Mononuclear cell (primary cell): ENCODE data around the gene MMP2. TPM values are rescaled to one million over a fixed set of nuclear protein-coding genes. Genes with fewer than 3 reads are reported as not detected.

Experiments
- H3K27me3 ChIP-seq: 2 replicates; pipeline ENCODE4 v1.6.0; 2011; ENCODE audit warnings: low read length, control low read depth; ENCODE audit not compliant: insufficient read depth
- H3K4me1 ChIP-seq: 2 replicates; pipeline ENCODE4 v1.5.1; 2011; ENCODE audit warnings: mild to moderate bottlenecking, low read length, control low read depth; ENCODE audit not compliant: insufficient read depth
- H3K4me3 ChIP-seq: 2 replicates; pipeline ENCODE4 v1.5.1; 2011; ENCODE audit warnings: mild to moderate bottlenecking, low read length, moderate library complexity
- H3K9me3 ChIP-seq: 2 replicates; pipeline ENCODE4 v1.5.1; 2011; ENCODE audit warnings: low read depth, mild to moderate bottlenecking, control low read depth, low read length
- total RNA-seq: library from RNA; depleted of rRNA; stranded (reverse); fragments of >200 nt; gene quantifications from one replicate; pipeline ENCODE4 v1.2.3, GENCODE V29; 2012

MMP2 gene
- total RNA-seq, 1 donor: 0.10 TPM

DNA sequence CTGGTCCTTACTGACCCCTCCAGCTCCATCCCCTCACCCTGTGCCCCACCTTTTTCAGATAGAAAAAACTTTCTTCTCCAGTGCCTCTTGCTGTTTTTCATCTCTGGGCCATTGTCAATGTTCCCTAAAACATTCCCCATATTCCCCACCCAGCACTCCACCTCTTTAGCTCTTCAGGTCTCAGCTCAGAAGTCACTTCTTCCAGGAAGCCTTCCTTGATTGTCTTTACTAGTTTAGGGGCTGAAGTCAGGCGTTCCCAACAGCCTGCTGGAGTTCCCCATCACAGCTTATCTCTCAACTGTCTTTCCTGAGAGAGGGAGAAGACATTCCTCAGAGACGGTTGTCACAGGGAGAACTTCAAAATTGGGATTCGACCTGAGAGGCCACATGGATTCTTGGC is 1.3 kb upstream of the MMP2 start:
- Histone ChIP-seq H3K9me3 (no peaks in the 10 kb centered on the region), H3K4me1 (peaks cover 4% of the 10 kb centered on the region)

DNA sequence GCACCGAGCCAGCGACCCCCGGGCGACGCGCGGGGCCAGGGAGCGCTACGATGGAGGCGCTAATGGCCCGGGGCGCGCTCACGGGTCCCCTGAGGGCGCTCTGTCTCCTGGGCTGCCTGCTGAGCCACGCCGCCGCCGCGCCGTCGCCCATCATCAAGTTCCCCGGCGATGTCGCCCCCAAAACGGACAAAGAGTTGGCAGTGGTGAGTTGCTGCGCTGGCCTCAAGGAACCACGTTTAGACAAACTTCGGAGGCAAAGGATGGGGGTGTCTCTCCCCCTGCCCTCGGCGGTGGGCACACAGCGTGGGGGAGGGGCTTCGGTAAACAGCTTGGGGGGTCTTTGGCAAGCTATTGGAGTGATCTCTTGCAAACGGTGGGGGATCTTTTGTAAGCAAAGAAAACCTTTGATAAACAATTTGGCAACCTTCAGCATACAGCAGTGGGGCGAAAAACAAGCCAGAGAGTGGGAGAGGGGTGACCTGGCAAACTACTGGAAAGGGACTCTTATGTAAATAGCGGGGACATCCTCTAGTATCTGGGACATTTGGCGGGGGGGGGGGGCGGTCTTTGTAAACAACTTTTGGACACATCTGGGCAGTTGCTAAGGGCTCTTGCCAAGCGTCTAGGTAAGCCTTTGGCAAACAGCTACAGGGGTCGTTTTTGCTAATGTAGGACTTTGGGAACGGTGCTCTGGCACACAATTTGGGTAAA is 587 bp downstream of the MMP2 start:
- H3K9me3 ChIP-seq: no peaks in the 10 kb centered on the region
- H3K4me1 ChIP-seq: peaks cover 4% of the 10 kb centered on the region
- no peak overlapping the region for H3K4me3 ChIP-seq
- peaks cover 35% of the 10 kb centered on the region for H3K27me3 ChIP-seq

More for the DNA sequence above, 1.3 kb upstream of the MMP2 start:
- no peak overlapping the region for H3K4me3 ChIP-seq
- H3K27me3 ChIP-seq: peaks cover 35% of the 10 kb centered on the region

DNA sequence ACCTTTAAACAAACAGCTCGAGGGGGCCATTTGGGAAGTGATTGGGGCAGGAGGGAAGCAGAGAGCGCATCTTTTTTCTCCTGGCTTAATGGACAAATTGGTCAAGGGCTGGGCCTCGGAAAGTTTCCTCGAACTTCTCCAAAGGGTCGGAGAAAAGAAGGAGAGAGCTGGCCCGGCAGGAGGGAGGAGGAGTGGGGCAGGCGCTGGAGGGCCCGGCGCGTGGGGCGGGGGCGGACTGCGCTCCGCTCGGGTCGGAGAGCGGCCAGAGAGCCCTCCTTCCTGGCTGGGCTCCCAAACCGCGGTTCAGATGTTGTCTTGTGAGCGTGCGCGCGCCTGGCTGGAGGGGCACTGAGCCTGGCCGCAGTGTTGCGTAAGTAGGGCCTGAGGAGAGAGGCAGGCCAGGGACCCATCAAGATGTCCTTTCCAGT is 1.2 kb downstream of the MMP2 start:
- Histone ChIP-seq H3K27me3 (peaks cover 35% of the 10 kb centered on the region), H3K9me3 (no peaks in the 10 kb centered on the region), H3K4me3 (no peak overlapping the region), H3K4me1 (peaks cover 4% of the 10 kb centered on the region)

DNA sequence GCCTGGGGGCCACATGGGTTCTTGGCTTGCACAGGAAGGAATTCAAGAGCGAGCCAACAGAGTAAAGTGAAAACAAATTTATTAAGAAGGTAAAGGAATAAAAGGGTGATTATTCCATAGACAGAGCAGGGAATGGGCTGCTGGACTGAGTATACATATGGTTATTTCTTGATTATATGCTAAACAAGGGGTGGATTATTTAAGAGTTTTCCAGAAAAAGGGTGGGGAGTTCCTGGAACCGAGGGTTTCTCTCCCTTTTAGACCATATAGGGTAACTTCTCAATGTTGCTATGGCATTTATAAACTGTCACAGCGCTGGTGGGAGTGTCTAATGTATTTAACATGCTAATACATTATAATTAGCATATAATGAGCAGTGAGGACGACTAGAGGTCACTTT is 2.0 kb downstream of the MMP2 start:
- peaks cover 35% of the 10 kb centered on the region for H3K27me3 ChIP-seq
- no peak overlapping the region for H3K4me3 ChIP-seq
- no peaks in the 10 kb centered on the region for H3K9me3 ChIP-seq
- peaks cover 4% of the 10 kb centered on the region for H3K4me1 ChIP-seq

DNA sequence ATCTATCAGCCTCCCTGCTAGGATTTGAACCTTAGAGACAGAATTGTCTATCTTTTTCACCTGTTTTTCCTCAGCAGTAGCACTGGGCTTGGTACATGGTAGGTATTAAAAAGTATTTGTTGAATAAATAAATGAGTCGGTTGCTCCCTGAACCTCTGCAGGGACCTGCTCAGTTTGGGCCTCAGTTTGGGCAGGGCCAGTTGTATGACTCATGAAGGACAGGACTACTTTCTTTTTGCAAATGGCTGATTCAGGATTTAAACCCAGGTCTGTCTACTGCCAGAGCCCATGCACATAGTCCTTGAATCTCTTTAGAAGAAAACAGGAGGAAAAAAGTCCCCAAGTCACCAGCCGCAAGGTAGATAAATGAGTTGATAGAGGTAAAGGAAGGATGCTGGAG is 3.1 kb downstream of the MMP2 start:
- H3K4me3 ChIP-seq: no peak overlapping the region
- peaks cover 35% of the 10 kb centered on the region for H3K27me3 ChIP-seq
- no peaks in the 10 kb centered on the region for H3K9me3 ChIP-seq
- peaks cover 4% of the 10 kb centered on the region for H3K4me1 ChIP-seq

DNA sequence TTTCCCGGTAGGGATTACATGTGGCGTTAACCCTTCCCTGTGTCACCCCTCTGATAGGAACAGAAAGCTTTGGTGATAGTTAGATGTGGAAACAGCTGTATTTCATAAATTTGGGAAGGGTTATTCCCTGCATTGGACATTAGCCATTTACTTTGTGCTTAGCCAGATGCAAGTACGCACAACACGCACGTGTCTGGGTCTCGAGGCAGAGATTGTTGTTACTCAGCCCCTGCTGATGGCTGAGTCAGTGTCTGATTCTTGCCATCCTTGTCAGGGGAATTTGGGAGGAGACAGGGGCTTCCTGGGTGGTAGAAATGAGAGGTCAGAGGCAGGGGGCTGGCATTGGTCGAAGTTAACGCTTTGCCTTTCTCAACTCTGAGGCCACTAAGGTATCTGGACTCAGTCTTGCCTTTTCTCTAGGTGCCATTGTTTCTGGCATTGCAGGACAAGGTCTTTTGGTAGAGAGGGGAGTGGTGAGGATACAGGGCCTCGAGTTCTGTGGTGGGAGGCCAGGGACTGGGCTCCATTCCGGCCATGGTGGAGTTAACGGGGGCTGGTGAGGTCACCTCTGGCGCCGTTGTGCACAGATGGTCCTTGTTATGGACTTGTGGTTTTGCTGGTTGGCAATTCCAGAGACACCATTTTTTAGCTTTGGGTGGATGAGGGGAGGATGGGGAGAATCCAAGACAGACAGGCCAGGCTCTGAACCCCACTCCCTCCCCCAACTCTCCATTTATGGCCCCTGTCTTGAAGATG is 8.2 kb downstream of the MMP2 start:
- Histone ChIP-seq H3K4me3 (no peak overlapping the region), H3K27me3 (no peaks in the 10 kb centered on the region), H3K9me3 (no peaks in the 10 kb centered on the region), H3K4me1 (no peaks in the 10 kb centered on the region)

DNA sequence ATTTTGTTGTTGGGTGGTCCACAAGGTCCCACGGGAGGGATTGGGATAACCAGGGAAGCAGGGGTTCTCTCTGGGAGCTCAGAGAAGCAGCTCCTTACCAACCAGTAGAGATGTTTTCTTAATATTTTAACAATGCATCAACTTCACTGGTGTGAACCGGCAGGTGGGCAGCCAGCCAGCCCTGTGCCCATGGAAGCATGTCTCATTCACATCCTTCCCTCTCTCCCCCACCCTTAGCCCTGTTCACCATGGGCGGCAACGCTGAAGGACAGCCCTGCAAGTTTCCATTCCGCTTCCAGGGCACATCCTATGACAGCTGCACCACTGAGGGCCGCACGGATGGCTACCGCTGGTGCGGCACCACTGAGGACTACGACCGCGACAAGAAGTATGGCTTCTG is 9.3 kb downstream of the MMP2 start:
- H3K4me1 ChIP-seq: no peaks in the 10 kb centered on the region
- H3K9me3 ChIP-seq: no peaks in the 10 kb centered on the region
- H3K27me3 ChIP-seq: no peaks in the 10 kb centered on the region
- H3K4me3 ChIP-seq: no peak overlapping the region

DNA sequence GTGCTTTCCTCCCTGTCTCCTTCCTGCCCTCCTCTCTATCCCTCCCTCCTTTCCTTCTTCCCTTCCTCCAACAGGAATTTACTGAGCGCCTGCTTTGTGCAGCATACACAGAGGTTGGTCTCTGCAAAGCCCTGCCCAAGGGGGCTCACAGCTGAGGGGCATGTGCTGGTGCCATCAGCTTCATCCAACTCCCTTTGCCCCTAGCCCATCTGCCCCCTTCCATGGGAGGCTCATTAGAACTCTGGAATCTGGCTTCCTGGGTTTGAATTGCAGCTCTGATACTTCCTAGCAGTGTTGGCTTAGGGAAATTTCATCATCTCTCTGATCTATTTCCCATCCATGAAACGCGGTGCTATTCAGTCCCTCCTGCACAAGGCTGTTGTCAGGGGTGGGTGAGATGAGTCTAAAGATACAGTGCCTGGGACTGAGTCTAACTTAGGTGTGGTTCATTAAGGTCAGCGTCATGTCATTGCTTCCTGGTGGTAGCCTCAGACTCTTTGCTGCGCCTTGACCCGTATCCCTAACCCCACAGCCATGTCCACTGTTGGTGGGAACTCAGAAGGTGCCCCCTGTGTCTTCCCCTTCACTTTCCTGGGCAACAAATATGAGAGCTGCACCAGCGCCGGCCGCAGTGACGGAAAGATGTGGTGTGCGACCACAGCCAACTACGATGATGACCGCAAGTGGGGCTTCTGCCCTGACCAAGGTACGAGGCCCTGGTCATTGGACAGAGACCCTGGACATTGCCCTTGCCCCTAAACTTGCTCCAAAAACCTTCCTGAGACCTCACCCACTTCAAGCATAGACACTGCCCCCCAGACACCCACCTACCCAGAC is 10.3 kb downstream of the MMP2 start:
- H3K9me3 ChIP-seq: no peaks in the 10 kb centered on the region
- no peak overlapping the region for H3K4me3 ChIP-seq
- no peaks in the 10 kb centered on the region for H3K4me1 ChIP-seq
- H3K27me3 ChIP-seq: no peaks in the 10 kb centered on the region

DNA sequence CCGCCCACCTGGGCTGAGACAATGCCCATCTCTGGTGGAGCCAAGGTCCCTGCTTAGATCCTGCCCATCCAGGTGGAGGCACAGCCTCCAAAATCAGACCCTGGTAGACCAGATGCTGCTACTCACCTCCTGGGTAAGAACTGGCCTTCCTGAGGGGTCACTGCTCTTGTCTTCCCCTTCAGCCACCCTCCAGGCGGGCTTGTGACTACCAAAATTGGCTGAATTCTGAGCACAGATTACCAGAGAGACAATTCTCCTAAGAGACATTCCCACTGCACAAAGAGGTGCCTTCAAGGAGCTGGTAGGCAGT is 10.9 kb downstream of the MMP2 start:
- Histone ChIP-seq H3K27me3 (no peaks in the 10 kb centered on the region), H3K4me1 (no peaks in the 10 kb centered on the region), H3K9me3 (no peaks in the 10 kb centered on the region), H3K4me3 (no peak overlapping the region)

DNA sequence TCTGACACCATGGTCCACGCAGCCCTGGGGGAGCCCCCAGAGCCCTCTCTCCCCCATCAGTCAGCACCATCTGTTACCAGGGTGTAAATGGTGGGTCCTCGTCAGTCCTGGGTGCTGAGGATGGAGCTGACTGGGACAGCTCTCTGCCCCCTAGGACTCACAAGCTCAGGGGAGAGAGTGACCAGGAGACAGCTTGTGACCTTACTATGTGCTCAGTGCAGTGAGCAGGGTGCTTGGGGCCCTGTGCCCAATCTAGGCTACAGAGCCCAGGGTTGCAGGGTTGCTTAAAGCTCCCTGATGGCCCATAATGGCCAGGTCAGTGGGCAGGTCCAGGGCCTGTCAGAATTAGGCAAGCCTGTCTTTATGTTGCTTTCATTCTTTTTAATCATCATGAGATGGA is 11.3 kb downstream of the MMP2 start:
- Histone ChIP-seq H3K27me3 (no peaks in the 10 kb centered on the region), H3K9me3 (no peaks in the 10 kb centered on the region), H3K4me3 (no peak overlapping the region), H3K4me1 (no peaks in the 10 kb centered on the region)

DNA sequence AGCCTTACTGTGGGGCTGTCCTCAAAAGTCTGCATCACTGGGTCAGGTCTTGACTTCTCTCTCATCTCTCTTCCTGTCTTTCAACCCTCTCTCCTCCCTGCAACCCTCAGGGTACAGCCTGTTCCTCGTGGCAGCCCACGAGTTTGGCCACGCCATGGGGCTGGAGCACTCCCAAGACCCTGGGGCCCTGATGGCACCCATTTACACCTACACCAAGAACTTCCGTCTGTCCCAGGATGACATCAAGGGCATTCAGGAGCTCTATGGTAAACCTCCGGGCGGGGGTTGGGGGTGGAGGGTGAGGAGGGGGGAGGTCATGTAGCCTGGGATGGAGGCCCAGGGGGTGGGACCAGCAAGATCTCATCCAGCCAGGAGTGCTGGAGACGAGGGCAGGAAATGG is 12.7 kb downstream of the MMP2 start:
- Histone ChIP-seq H3K27me3 (no peaks in the 10 kb centered on the region), H3K9me3 (no peaks in the 10 kb centered on the region), H3K4me1 (no peaks in the 10 kb centered on the region), H3K4me3 (no peak overlapping the region)

DNA sequence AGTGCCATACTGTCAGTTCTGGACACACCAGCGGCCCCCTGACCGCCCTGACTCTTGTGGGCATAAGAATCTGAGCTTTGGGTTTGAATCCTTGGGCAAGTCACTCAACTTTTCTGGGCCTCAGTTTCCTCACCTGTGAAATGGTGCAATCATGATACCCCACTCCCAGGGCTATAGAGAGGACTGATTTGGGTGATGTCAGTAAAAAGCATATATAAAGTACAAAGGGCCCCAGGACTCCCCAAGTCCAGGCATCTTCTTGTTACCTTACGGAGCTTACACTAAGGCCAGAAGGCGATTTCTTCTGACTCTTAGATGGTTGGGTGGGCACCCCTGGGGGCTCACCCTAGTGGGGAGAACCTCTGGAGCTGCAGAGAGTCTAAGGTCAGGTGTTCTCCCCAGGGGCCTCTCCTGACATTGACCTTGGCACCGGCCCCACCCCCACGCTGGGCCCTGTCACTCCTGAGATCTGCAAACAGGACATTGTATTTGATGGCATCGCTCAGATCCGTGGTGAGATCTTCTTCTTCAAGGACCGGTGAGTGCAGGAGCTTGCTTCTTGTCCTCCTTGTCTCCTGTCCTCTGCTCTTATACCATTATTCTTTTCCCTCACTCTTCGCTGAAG is 13.9 kb downstream of the MMP2 start:
- no peak overlapping the region for H3K4me3 ChIP-seq
- no peaks in the 10 kb centered on the region for H3K9me3 ChIP-seq
- no peaks in the 10 kb centered on the region for H3K27me3 ChIP-seq
- no peaks in the 10 kb centered on the region for H3K4me1 ChIP-seq

DNA sequence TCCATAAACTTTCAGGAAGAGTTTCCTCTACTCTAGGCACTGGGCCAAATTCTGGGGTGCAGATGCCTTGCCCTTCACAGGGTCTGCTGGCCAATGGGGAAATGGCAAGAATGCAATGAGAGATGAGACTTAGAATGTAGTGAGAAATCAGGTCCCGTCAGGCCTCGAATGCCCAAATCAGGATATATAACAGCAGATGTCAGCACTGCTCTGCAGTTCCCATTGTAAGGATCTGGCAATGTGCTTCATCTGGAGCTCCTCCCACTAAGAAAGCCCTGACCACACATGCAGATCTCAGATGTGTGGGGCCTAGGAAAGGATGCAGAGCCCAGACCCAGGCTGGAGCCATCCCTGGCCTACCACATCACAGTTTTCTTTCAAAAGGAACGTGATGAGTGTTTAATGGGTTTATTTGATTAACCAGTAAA is 16.0 kb downstream of the MMP2 start:
- peaks cover under 1% of the 10 kb centered on the region for H3K4me1 ChIP-seq
- H3K27me3 ChIP-seq: no peaks in the 10 kb centered on the region
- no peak overlapping the region for H3K4me3 ChIP-seq
- H3K9me3 ChIP-seq: no peaks in the 10 kb centered on the region

DNA sequence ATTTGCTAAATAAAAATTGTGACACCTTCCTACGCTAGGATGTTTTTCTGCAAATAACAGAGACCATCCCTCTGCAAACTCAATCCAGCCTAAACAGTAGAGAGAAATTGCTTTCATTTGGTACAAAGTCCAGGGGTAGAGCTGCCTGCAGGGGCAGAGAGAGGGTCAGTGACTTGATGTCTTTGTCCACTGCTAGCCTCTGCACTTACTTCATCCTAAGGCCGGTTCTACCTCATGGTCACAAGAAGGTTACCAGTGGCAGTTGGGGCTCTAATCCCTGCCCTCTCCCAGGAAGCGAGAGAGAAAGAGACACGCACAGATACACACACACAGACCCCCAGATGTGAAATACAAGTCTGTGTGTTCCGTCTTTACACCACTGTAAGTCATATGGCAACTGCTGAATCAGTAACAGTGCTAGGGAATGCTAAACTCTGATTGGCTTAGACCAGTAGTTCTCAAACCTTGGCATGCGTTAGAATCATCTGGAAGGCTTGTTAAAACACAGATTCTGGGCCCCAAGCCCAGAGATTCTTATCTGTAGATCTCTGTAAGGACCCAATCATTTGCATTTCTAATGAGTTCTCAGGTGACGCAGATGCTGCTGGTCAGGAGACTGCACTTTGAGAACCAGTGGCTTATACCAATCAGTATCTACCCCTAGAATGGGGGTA is 16.8 kb downstream of the MMP2 start:
- Histone ChIP-seq H3K27me3 (no peaks in the 10 kb centered on the region), H3K4me1 (peaks cover 8% of the 10 kb centered on the region), H3K4me3 (no peak overlapping the region), H3K9me3 (no peaks in the 10 kb centered on the region)
